GM18861 (cell line): ENCODE results near the gene KRT14.

Experiments used
- ATAC-seq: cut with Tn5 transposase; IDR thresholded peaks from one replicate; pipeline ENCODE4 v1.9.1; 2021; ENCODE audit not compliant: unreplicated experiment

KRT14 gene

DNA sequence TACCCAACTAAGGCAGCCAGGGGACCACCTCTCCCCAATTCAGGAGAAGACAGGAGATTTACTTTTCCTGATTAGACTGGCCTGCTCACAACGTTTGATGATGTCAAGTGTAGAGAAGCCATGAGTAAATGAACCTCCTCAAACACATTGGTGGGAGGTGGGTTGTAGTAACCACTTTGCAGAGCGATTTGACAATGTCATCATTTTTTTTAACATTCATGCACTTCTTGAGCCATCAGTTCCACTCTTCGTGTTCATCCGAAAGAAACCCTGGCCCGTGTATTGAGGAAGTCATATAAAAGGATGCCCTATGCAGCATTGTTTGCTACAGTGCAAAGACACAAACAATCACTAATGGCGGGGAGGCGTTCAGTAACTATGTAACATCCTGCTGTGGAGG lies 53.1 kb downstream of the KRT14 start:
- no peak for ATAC-seq

- ATAC-seq: no peak
Observed at GRCh38 chr17:41532947-41533570, 53.6 kb downstream of the KRT14 start.
